ENCODE results near the gene CLEC3A.
A peak's percentile ranks its signal among the peaks of the same experiment; 100 is the strongest.
"Not testable (repeated sequence)": the region's sequence is repeated elsewhere in the genome, so short reads cannot be mapped to it uniquely, and the experiment has no call there.

Gene CLEC3A

GRCh38 chr16:78022347-78023060 lies at the start of gene CLEC3A:
Gene CLEC3A, plus strand, starts transcription at chr16:78022548. Its CDS starts 79 bp downstream, at chr16:78022627.
- no peak for DNase-seq (ENCODE audit: low spot score)

GRCh38 chr16:77974883-77975282 lies 47.5 kb upstream of the CLEC3A start:
- no peak for DNase-seq (ENCODE audit: low spot score)

- DNase-seq (ENCODE audit: low spot score) = no peak
These were observed 46.4 kb upstream of the CLEC3A start for GRCh38 chr16:77975942-77976341.

- no peak for DNase-seq (ENCODE audit: low spot score)
These were observed 45.0 kb upstream of the CLEC3A start for GRCh38 chr16:77977339-77977738.

GRCh38 chr16:77985111-77985510 lies 37.2 kb upstream of the CLEC3A start:
- DNase-seq (ENCODE audit: low spot score) = no peak

- DNase-seq (ENCODE audit: low spot score) = no peak
These were observed 36.2 kb upstream of the CLEC3A start for GRCh38 chr16:77986011-77986740.

- DNase-seq (ENCODE audit: low spot score) = no peak
These were observed 34.5 kb upstream of the CLEC3A start for GRCh38 chr16:77987810-77988209.

- no peak for DNase-seq (ENCODE audit: low spot score)
These were observed 32.5 kb upstream of the CLEC3A start for GRCh38 chr16:77989846-77990245.

- no peak for DNase-seq (ENCODE audit: low spot score)
These were observed 30.6 kb upstream of the CLEC3A start for GRCh38 chr16:77991701-77992100.

GRCh38 chr16:77992381-77992780 lies 30.0 kb upstream of the CLEC3A start:
- DNase-seq (ENCODE audit: low spot score) = not testable (repeated sequence)

- no peak for DNase-seq (ENCODE audit: low spot score)
These were observed 29.0 kb upstream of the CLEC3A start for GRCh38 chr16:77993111-77993985.

- no peak for DNase-seq (ENCODE audit: low spot score)
These were observed 26.4 kb upstream of the CLEC3A start for GRCh38 chr16:77995843-77996455.

GRCh38 chr16:77998350-77999023 lies 23.9 kb upstream of the CLEC3A start:
- DNase-seq (ENCODE audit: low spot score) = no peak

GRCh38 chr16:78001451-78002025 lies 20.8 kb upstream of the CLEC3A start:
- no peak for DNase-seq (ENCODE audit: low spot score)

GRCh38 chr16:78002915-78003538 lies 19.3 kb upstream of the CLEC3A start:
- DNase-seq (ENCODE audit: low spot score) = peak; percentile 60

- DNase-seq (ENCODE audit: low spot score) = no peak
These were observed 17.8 kb upstream of the CLEC3A start for GRCh38 chr16:78004517-78004916.

- peak; percentile 3 for DNase-seq (ENCODE audit: low spot score)
These were observed 16.5 kb upstream of the CLEC3A start for GRCh38 chr16:78005881-78006280.

- no peak for DNase-seq (ENCODE audit: low spot score)
These were observed 15.2 kb upstream of the CLEC3A start for GRCh38 chr16:78007121-78007520.

GRCh38 chr16:78024159-78024558 lies 1.8 kb downstream of the CLEC3A start:
- no peak for DNase-seq (ENCODE audit: low spot score)

- DNase-seq (ENCODE audit: low spot score) = no peak
These were observed 3.3 kb downstream of the CLEC3A start for GRCh38 chr16:78025631-78026030.

- no peak for DNase-seq (ENCODE audit: low spot score)
These were observed 5.7 kb downstream of the CLEC3A start for GRCh38 chr16:78028018-78028417.

Measured in CD4-positive, alpha-beta T cell treated with Interleukin-2 at 100 ng/mL for 4 hours (primary cell).